Heart right ventricle (tissue), 16 donors: Measurements from ENCODE around the gene NFIC. TPM values are rescaled to one million over a fixed set of nuclear protein-coding genes. Genes with fewer than 3 reads are reported as not detected.
"Not testable (repeated sequence)": the region's sequence is repeated elsewhere in the genome, so short reads cannot be mapped to it uniquely, and the experiment has no call there.

Source experiments
- ATAC-seq, 8 donors: fragments of 200-7000 bp; cut with Tn5 transposase; one replicate each; pipeline ENCODE4 v1.9.1; 2020; ENCODE audit warnings: mild to moderate bottlenecking in 8 of 8, moderate library complexity in 8 of 8, moderate number of reproducible peaks in 1 of 8
- DNase-seq, 2 donors: peaks; one replicate each; pipeline ENCODE4 v3.0.0-alpha.2; 2020
- H3K27ac ChIP-seq, 10 donors: fragments of 200-600 bp; sonication (generic) in 2 of 10; one replicate each; pipeline versions ENCODE4 v1.5.0 to v1.8.0; 2020 to 2022; ENCODE audit warnings: mild to moderate bottlenecking in 3 of 10
- H3K27me3 ChIP-seq, 7 donors: fragments of 200-600 bp; one replicate each; pipeline ENCODE4 v1.8.0; 2021 to 2022; ENCODE audit warnings: mild to moderate bottlenecking in 2 of 7
- H3K36me3 ChIP-seq, 9 donors: fragments of 200-600 bp; sonication (generic) in 1 of 9; one replicate each; pipeline versions ENCODE4 v1.5.0 to v1.8.0; 2020 to 2022; ENCODE audit warnings: mild to moderate bottlenecking in 2 of 9
- H3K4me1 ChIP-seq, 9 donors: fragments of 200-600 bp; sonication (generic) in 1 of 9; one replicate each; pipeline versions ENCODE4 v1.5.0 to v1.8.0; 2020 to 2022; ENCODE audit warnings: mild to moderate bottlenecking in 4 of 9
- H3K4me3 ChIP-seq, 10 donors: fragments of 200-600 bp; sonication (generic) in 2 of 10; one replicate each; pipeline versions ENCODE4 v1.5.0 to v1.8.0; 2020 to 2022; ENCODE audit warnings: mild to moderate bottlenecking in 7 of 10, moderate library complexity in 2 of 10
- H3K9me3 ChIP-seq, 11 donors: fragments of 200-600 bp in 10 of 11; sonication (generic) in 2 of 11; one replicate each; pipeline versions ENCODE4 v1.5.0 to v1.8.0; 2013 to 2022; ENCODE audit warnings: mild to moderate bottlenecking in 2 of 11, control low read depth in 1 of 11, moderate library complexity in 1 of 11
- WGBS, 2 donors: extraction: QIAGEN DNeasy Blood & Tissue Kit; methylation state at CpG; one replicate each; pipeline ENCODE4 v1.1.7; 2013; ENCODE audit warnings: inconsistent platforms in 1 of 2; 5-methylcytosine and 5-hydroxymethylcytosine counted together
- intact Hi-C, 10 donors: fragments of 100-400 bp; cut with DNase I; formaldehyde crosslinking; loops; one replicate each; pipeline versions ENCODE4 v1.11.1 to v1.14.2; 2022
- polyA plus RNA-seq, 2 donors: library from polyadenylated mRNA; stranded (reverse); fragments of 200-250 nt; gene quantifications; one replicate each; pipeline ENCODE4 v1.2.3, GENCODE V29; 2013
- total RNA-seq, 10 donors: library from RNA; stranded (reverse); fragmentation: NEBNext Ultra II Directional in 3 of 10; extraction: Animal tissue kit (Norgen Biotek cat#: 25700) in 3 of 10; gene quantifications; one replicate each; pipeline versions ENCODE4 v1.2.1 to v1.2.4, GENCODE V29; 2021 to 2023
- TF ChIP-seq, protein P1 (sequence below), 9 donors: fragments of 200-600 bp; sonication (generic) in 2 of 9; IDR thresholded peaks; one replicate each; pipeline versions ENCODE4 v1.5.0 to v1.8.0; 2021 to 2022; ENCODE audit warnings: antibody characterized with exemption in 9 of 9, mild to moderate bottlenecking in 5 of 9, moderate library complexity in 1 of 9
- donor health status: Arrhythmogenic right ventricular cardiomyopathy.
- donor health status: ischemic (EF 13 %, LVEDD 7.1; RV severe dilation, severe dysfunction).
- donor health status: healthy with polysubstance abuse.
- donor health status: DM: no; HTN: yes; CAD: no.
- donor health status: DM: no; HTN: no; CAD: no.
- donor health status: ischemic (EF 25% LVEDD 6.9; RV normal size, moderate dysfunction).
- donor health status: ischemic (EF 25% LVEDD 5.7; RV mildly dilated, moderate dysfunction).
- donor health status: healthy.
- donor health status: DM: yes; HTN: yes; CAD: no.
- donor health status: Ischemic cardiomyopathy.
- donor health status: ischemic (EF 35%, LVEDD 5.7; RV mildly dilated, moderate dysfunction).
- donor health status: nonischemic (EF 11% LVEDD 7.7; RV severe dilation, severe dysfunction).
- donor health status: DM: yes; HTN: yes; CAD: no.
- donor health status: PGD.
- donor health status: ischemic (EF 29% LVEDD 5.4; RV normal size, mild dysfunction).
- donor health status: nonischemic (EF 23%, LVEDD 6.1; RV moderate dilation, normal function).

NFIC gene
- total and polyA plus RNA-seq, 12 donors: 52.3 to 217 (median 157) TPM

DNA sequence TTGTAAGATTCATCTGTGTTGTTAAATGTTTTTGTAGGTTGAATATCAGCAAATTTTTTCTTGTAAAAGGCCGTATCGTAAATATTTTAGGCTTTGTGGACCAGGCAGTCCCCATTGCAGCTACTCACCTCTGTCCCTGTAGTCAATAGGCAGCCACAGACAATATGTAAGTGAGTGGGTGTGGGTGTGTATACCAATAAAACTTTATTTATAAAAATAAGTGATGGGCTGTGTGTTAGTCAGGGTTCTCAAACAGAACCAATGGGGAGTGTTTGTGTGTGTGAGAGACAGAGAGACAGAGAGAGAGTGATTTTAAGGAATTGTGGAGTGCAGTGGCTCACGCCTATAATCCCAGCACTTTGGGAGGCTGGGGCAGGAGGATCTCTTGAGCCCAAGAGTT is 37.6 kb upstream of the NFIC start:
- H3K27ac ChIP-seq: no peak overlapping the region
- no peaks in the 10 kb centered on the region for H3K27me3 ChIP-seq
- DNase-seq (no peak), ATAC-seq (no peak)
- no peak overlapping the region for H3K4me3 ChIP-seq
- TF ChIP-seq, protein P1, sequence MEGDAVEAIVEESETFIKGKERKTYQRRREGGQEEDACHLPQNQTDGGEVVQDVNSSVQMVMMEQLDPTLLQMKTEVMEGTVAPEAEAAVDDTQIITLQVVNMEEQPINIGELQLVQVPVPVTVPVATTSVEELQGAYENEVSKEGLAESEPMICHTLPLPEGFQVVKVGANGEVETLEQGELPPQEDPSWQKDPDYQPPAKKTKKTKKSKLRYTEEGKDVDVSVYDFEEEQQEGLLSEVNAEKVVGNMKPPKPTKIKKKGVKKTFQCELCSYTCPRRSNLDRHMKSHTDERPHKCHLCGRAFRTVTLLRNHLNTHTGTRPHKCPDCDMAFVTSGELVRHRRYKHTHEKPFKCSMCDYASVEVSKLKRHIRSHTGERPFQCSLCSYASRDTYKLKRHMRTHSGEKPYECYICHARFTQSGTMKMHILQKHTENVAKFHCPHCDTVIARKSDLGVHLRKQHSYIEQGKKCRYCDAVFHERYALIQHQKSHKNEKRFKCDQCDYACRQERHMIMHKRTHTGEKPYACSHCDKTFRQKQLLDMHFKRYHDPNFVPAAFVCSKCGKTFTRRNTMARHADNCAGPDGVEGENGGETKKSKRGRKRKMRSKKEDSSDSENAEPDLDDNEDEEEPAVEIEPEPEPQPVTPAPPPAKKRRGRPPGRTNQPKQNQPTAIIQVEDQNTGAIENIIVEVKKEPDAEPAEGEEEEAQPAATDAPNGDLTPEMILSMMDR (IDR thresholded peaks at IDR 0.05): no peak
- H3K9me3 ChIP-seq: no peaks in the 10 kb centered on the region
- intact Hi-C loops: loop anchor here in 4 of 10 donors (5.0 to 10.0 kb wide), 3 partner anchors 99 to 296 kb away; partner anchors contain the start of gene CACTIN (in 1 of the 4)
- no peaks in the 10 kb centered on the region for H3K36me3 ChIP-seq
- H3K4me1 ChIP-seq: peaks cover 0 to 4% (median 0%) of the 10 kb centered on the region in 9 donors
- 97% methylated on average over 3 of the region's 3 CpGs for WGBS, 2 donors

DNA sequence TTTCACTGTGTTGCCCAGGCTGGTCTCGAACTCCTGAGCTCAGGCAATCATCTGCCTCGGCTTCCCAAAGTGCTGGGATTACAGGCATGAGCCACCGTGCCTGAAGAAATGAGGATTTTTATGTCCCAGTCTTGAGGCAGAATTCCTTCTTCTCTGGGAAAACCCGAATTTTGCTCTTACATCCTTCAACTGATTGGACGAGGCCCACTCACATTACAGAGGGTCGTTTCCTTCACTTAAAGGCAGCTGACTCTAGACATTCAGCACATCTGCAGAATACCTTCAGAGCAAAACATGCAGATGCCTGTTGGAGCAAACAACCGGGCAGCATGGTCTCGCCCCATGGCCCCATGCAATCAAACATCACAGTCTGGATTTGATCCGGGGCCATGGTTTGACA is 36.3 kb upstream of the NFIC start:
- 78 to 80% methylated on average over 9 of the region's 9 CpGs for WGBS, 2 donors
- Histone ChIP-seq H3K4me3 (no peak overlapping the region), H3K4me1 (peaks cover 0 to 8% (median 2%) of the 10 kb centered on the region in 9 donors), H3K36me3 (no peaks in the 10 kb centered on the region), H3K27ac (no peak overlapping the region), H3K9me3 (no peaks in the 10 kb centered on the region), H3K27me3 (no peaks in the 10 kb centered on the region)
- intact Hi-C loops: no loop called here
- TF ChIP-seq, protein P1 (IDR thresholded peaks at IDR 0.05): no peak
- ATAC-seq (no peak), DNase-seq (no peak)

DNA sequence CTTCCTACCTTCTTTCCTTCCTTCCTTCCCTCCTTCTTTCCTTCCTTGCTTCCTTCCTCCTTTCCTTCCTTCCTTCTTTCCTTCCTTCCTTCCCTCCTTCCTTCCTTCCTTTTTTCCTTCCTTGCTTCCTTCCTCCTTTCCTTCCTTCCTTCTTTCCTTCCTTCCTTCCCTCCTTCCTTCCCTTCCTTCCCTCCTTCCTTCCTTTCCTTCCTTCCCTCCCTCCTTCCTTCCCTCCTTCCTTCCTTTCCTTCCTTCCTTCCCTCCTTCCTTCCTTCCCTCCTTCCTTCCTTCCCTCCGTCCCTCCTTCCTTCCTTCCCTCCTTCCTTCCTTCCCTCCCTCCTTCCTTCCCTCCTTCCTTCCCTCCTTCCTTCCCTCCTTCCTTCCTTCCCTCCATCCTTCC is 34.2 kb upstream of the NFIC start:
- H3K36me3 ChIP-seq, H3K27ac ChIP-seq, DNase-seq, H3K4me3 ChIP-seq, intact Hi-C loops, H3K9me3 ChIP-seq, H3K27me3 ChIP-seq, ATAC-seq: not testable (repeated sequence)
- WGBS, 2 donors: 71 to 85% methylated on average over 1 of the region's 1 CpG
- peaks cover 15 to 28% (median 22%) of the 10 kb centered on the region in 9 donors for H3K4me1 ChIP-seq

DNA sequence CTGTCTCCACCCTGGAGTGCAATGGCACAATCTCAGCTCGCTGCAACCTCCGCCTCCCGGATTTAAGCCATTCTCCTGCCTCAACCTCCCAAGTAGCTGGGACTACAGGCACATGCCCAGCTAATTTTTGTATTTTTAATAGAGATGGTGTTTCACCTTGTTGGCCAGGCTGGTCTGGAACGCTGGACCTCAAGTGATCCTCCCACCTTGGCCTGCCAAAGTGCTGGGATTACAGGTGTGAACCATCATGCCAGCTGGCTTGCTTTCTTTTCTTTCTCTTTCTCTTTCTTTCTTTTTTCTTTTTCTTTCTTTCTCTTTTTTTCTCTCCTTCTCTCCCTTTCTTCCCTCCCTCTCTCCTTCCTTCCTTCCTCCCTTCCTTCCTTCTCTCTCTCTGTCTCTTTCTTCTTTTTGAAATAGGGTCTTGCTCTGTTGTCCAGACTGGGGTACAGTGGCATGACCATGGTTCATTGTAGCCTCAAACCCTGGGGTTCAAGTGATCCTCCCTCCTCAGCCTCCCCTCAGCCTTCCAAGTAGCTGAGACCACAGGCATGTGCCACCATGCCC is 33.3 kb upstream of the NFIC start:
- H3K9me3 ChIP-seq: no peaks in the 10 kb centered on the region
- peak overlapping the region in 1 of 10 donors; percentile 5 for H3K27ac ChIP-seq
- ATAC-seq (no peak), DNase-seq (no peak)
- TF ChIP-seq, protein P1 (IDR thresholded peaks at IDR 0.05): no peak
- H3K27me3 ChIP-seq: no peaks in the 10 kb centered on the region
- 70 to 81% methylated on average over 4 of the region's 4 CpGs for WGBS, 2 donors
- no peak overlapping the region for H3K4me3 ChIP-seq
- H3K36me3 ChIP-seq: no peaks in the 10 kb centered on the region
- intact Hi-C loops: no loop called here
- peaks cover 18 to 35% (median 28%) of the 10 kb centered on the region in 9 donors for H3K4me1 ChIP-seq

DNA sequence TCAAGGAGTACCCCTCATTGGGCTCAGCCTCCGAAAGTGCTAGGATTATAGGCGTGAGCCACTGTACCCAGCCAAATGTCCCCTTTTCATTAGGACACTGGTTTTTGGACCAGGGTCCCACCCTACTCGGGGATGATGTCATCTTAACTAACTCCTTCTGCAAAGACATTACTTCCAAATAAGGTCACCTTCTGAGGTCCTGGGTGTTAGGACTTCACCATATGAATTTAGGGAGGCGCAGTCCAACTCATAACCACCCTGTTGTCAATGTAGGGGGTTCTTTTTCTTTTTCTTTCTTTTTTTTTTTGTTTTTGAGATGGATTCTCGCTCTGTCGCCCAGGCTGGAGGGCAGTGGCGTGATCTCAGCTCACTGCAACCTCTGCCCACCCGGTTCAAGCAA is 32.7 kb upstream of the NFIC start:
- intact Hi-C loops: no loop called here

DNA sequence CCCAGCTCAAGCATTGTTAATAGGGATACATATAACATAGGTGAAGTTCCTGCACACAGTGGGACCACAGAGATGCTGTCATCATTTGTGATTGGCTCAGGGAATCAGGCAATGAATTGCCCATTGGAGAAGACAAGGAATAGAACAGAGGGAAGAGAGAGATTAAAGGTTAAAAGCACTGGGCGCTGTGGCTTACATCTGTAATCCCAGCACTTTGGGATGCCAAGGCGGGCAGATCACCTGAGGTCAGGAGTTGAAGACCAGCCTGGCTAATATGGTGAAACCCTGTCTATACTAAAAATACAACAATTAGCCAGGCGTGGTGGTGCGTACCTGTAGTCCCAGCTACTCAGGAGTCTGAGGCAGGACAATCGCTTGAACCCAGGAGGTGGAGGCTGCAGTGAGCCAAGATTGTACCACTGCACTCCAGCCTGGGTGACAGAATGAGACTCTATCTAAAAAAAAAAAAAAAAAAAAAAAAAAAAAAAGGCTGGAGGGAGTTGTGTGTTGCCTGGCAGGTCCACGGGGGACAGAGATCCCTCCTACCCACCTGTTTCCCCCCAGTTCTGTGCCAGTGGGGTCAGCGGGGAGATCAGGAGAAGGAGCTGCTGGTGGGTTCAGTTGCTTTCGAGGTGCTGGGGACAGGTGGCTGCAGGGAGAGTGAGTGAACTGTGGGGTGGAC is 31.5 kb upstream of the NFIC start:
- peak overlapping the region; percentile 83 to 97 (median 92) for H3K27ac ChIP-seq
- H3K36me3 ChIP-seq, ATAC-seq, H3K4me3 ChIP-seq, H3K9me3 ChIP-seq, H3K27me3 ChIP-seq, DNase-seq: not testable (repeated sequence)
- 77 to 80% methylated on average over 8 of the region's 8 CpGs for WGBS, 2 donors
- intact Hi-C loops: loop anchor here in 2 of 10 donors (5.0 kb wide), 2 partner anchors 67 to 97 kb away; no protein-coding TSS in a partner anchor
- H3K4me1 ChIP-seq: peaks cover 20 to 40% (median 34%) of the 10 kb centered on the region in 9 donors

More for the DNA sequence above, 32.7 kb upstream of the NFIC start:
- TF ChIP-seq, protein P1 (IDR thresholded peaks at IDR 0.05): no peak
- Histone ChIP-seq H3K9me3 (no peaks in the 10 kb centered on the region), H3K27ac (no peak overlapping the region), H3K27me3 (no peaks in the 10 kb centered on the region), H3K4me1 (peaks cover 19 to 39% (median 33%) of the 10 kb centered on the region in 9 donors), H3K36me3 (no peaks in the 10 kb centered on the region), H3K4me3 (no peak overlapping the region)
- WGBS, 2 donors: 87 to 88% methylated on average over 8 of the region's 8 CpGs
- DNase-seq (no peak), ATAC-seq (no peak)
